Cardiac muscle cell (in vitro differentiated cells and primary cell): ENCODE measurements around the gene OR2G3. TPM values are rescaled to one million over a fixed set of nuclear protein-coding genes. Genes with fewer than 3 reads are reported as not detected.

Source experiments
- DNase-seq, 2 donors: peaks; one replicate each; pipeline versions ENCODE4 v3.0.0 to v3.0.0-alpha.2; 2010 to 2017; ENCODE audit warnings: low read depth in 1 of 2, low spot score in 1 of 2
- H3K27ac ChIP-seq: fragments of 200-600 bp; sonication (generic); 2 replicates; pipeline ENCODE4 v1.5.1; 2016
- H3K27me3 ChIP-seq: fragments of 200-600 bp; sonication (generic); 2 replicates; pipeline ENCODE4 v1.6.0; 2016; ENCODE audit warnings: control low read depth
- H3K36me3 ChIP-seq: fragments of 200-600 bp; sonication (generic); 2 replicates; pipeline ENCODE4 v1.5.1; 2016; ENCODE audit warnings: control low read depth
- H3K4me1 ChIP-seq: fragments of 200-600 bp; sonication (generic); 2 replicates; pipeline ENCODE4 v1.8.1; 2017; ENCODE audit warnings: low read depth, mild to moderate bottlenecking, mixed run types
- H3K4me3 ChIP-seq: fragments of 200-600 bp; sonication (generic); 2 replicates; pipeline ENCODE4 v1.5.1; 2016; ENCODE audit warnings: mild to moderate bottlenecking
- H3K9me3 ChIP-seq: fragments of 200-600 bp; sonication (generic); 2 replicates; pipeline ENCODE4 v1.5.1; 2017; ENCODE audit warnings: low read depth, mild to moderate bottlenecking, control low read depth
- CTCF ChIP-seq: IDR thresholded peaks from 2 replicates; pipeline ENCODE4 v1.5.1; 2012; ENCODE audit warnings: low read depth, mild to moderate bottlenecking, low read length
- polyA plus RNA-seq: library from polyadenylated mRNA; unstranded; fragments of >200 nt; fragmentation: Nextera tagmentation; extraction: Ambion mirVana; gene quantifications from 2 replicates; pipeline ENCODE4 v1.2.1, GENCODE V29; 2016
- total RNA-seq: library from RNA; depleted of rRNA; stranded (reverse); fragments of >200 nt; gene quantifications from 2 replicates; pipeline ENCODE4 v1.2.3, GENCODE V29; 2016

OR2G3 gene
- total and polyA plus RNA-seq, 2 experiments from 2014 or later = not detected

DNA sequence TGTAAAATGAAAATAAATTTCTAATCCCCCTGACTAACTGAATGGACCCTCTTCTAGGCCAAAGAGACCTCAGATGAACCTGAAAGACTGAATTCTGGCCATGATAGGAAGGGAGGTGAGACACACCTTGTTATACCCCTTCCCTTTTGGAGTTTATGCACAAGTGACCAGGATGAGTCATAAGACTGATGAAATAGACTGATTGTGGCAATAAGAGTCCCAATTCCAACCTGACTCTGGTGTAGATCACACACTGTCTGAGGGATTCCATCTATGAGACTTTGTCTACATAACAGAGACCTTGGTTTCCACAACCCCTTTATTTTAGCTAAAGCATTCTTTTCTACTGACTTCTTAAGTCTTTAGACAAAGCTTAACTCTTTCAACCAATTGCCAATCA is 30.7 kb upstream of the OR2G3 start:
- H3K27ac ChIP-seq = no peak overlapping the region
- no peak for TF ChIP-seq CTCF
- H3K4me1 ChIP-seq = no peaks in the 10 kb centered on the region
- DNase-seq = no peak
- H3K27me3 ChIP-seq = no peaks in the 10 kb centered on the region
- H3K36me3 ChIP-seq = no peaks in the 10 kb centered on the region
- H3K9me3 ChIP-seq = no peaks in the 10 kb centered on the region
- no peak overlapping the region for H3K4me3 ChIP-seq

- Histone ChIP-seq H3K27ac (no peak overlapping the region), H3K4me1 (no peaks in the 10 kb centered on the region), H3K9me3 (no peaks in the 10 kb centered on the region), H3K4me3 (no peak overlapping the region), H3K36me3 (no peaks in the 10 kb centered on the region), H3K27me3 (no peaks in the 10 kb centered on the region)
- DNase-seq = peak in 1 of 2 donors; percentile 4
- TF ChIP-seq CTCF = peak; percentile 14
These were observed 28.9 kb upstream of the OR2G3 start for GRCh38 chr1:247576514-247576913.

- no peaks in the 10 kb centered on the region for H3K36me3 ChIP-seq
- TF ChIP-seq CTCF = no peak
- H3K4me1 ChIP-seq = no peaks in the 10 kb centered on the region
- no peak for DNase-seq
- no peaks in the 10 kb centered on the region for H3K27me3 ChIP-seq
- H3K27ac ChIP-seq = no peak overlapping the region
- H3K9me3 ChIP-seq = no peaks in the 10 kb centered on the region
- no peak overlapping the region for H3K4me3 ChIP-seq
These were observed 26.4 kb upstream of the OR2G3 start for GRCh38 chr1:247578946-247579460.

DNA sequence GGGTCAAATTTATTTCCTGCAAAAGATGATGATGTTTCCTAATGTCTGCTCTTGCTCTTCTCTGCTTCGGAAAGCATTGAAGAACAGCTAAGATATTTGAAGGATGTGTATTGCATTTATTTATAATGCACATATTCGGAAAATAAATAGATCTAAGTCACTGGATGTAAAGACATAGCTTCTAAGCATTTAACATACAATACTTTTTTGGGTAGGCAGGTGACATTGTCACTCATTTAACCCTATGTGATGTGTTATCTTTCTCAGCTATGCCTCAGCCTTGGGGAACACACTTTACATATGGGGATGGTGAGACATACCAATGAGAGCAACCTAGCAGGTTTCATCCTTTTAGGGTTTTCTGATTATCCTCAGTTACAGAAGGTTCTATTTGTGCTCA is 17.3 kb upstream of the OR2G3 start, which contains the start of gene OR2G2:
Gene OR2G2, plus strand, starts transcription at position 301 of the 400 bp plus-strand sequence. Its CDS starts 0 bp downstream, at position 301.
- no peak for DNase-seq
- Histone ChIP-seq H3K36me3 (no peaks in the 10 kb centered on the region), H3K4me3 (no peak within 1 kb of the TSS), H3K27me3 (no peaks in the 10 kb centered on the region), H3K4me1 (no peaks in the 10 kb centered on the region), H3K27ac (no peak within 1 kb of the TSS), H3K9me3 (no peaks in the 10 kb centered on the region)
- no peak for TF ChIP-seq CTCF

DNA sequence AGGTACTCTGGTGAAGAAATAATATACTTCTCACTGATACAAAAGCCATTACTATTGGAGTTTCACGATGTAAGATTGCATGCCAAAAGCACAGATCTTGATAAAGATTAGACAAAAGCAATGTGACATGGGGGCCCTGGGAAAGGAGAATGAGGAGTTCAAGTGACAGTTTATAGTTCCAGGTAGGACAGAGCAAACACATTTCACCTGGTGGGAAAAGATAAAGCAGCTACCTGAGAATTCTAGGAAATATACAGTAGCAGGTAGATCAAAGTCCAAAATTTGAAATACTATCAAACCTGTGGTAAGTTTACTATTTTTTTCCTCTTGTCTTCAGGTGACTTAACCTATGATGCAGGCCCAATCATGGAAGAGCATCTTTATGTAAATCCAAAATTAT is 8.0 kb downstream of the OR2G3 start:
- Histone ChIP-seq H3K36me3 (no peaks in the 10 kb centered on the region), H3K27ac (no peak overlapping the region), H3K4me3 (no peak overlapping the region), H3K27me3 (no peaks in the 10 kb centered on the region), H3K9me3 (no peaks in the 10 kb centered on the region), H3K4me1 (no peaks in the 10 kb centered on the region)
- TF ChIP-seq CTCF = no peak
- DNase-seq = no peak

- no peak overlapping the region for H3K4me3 ChIP-seq
- DNase-seq = no peak
- no peak overlapping the region for H3K27ac ChIP-seq
- no peak for TF ChIP-seq CTCF
- no peaks in the 10 kb centered on the region for H3K4me1 ChIP-seq
- no peaks in the 10 kb centered on the region for H3K36me3 ChIP-seq
- H3K27me3 ChIP-seq = no peaks in the 10 kb centered on the region
- no peaks in the 10 kb centered on the region for H3K9me3 ChIP-seq
These were observed 9.2 kb downstream of the OR2G3 start for GRCh38 chr1:247614625-247615024.
